CD14-positive monocyte (primary cell): ENCODE data around the gene IL20. TPM values are rescaled to one million over a fixed set of nuclear protein-coding genes. Genes with fewer than 3 reads are reported as not detected.

Experiments used
- DNase-seq, 3 donors: peaks; one replicate each; pipeline ENCODE4 v3.0.0-alpha.2; 2011 to 2022
- H2AFZ ChIP-seq: 2 replicates; pipeline ENCODE4 v1.6.0; 2012; ENCODE audit warnings: mild to moderate bottlenecking, low read depth, low read length, inconsistent platforms; ENCODE audit not compliant: insufficient read depth, poor library complexity, severe bottlenecking
- H3K27ac ChIP-seq, 2 donors: 1 replicate in 1 of 2; 2 replicates in 1 of 2; pipeline ENCODE4 v1.5.1; 2012 to 2013; ENCODE audit warnings: low read length in 2 of 2, control low read depth in 1 of 2, inconsistent platforms in 1 of 2, low read depth in 1 of 2, mild to moderate bottlenecking in 1 of 2
- H3K27me3 ChIP-seq, 2 donors: one replicate each; pipeline versions ENCODE4 v1.6.0 to v1.6.1; 2011 to 2013; ENCODE audit warnings: low read length in 2 of 2; ENCODE audit not compliant: control insufficient read depth in 2 of 2, insufficient read depth in 2 of 2
- H3K36me3 ChIP-seq, 2 donors: replicated peaks in 1 of 2; 1 replicate in 1 of 2; 2 replicates in 1 of 2; pipeline versions ENCODE4 v1.5.1 to v1.6.1; 2012 to 2013; ENCODE audit warnings: low read length in 2 of 2, control low read depth in 1 of 2, inconsistent platforms in 1 of 2, mild to moderate bottlenecking in 1 of 2; ENCODE audit not compliant: insufficient read depth in 2 of 2, control insufficient read depth in 1 of 2
- H3K4me1 ChIP-seq, 2 donors: 1 replicate in 1 of 2; 2 replicates in 1 of 2; pipeline versions ENCODE4 v1.5.1 to v1.6.1; 2012 to 2013; ENCODE audit warnings: low read length in 2 of 2, control low read depth in 1 of 2, inconsistent platforms in 1 of 2, mild to moderate bottlenecking in 1 of 2, moderate library complexity in 1 of 2; ENCODE audit not compliant: insufficient read depth in 2 of 2, control insufficient read depth in 1 of 2
- H3K4me2 ChIP-seq: replicated peaks from 2 replicates; pipeline ENCODE3; 2012; ENCODE audit warnings: low read length, moderate library complexity, mild to moderate bottlenecking; ENCODE audit not compliant: poor library complexity, severe bottlenecking; ENCODE audit errors: extremely low read depth
- H3K4me3 ChIP-seq, 3 experiments: fragments of 200-600 bp in 1 of 3; sonication (generic) in 1 of 3; replicated peaks in 1 of 3; 1 replicate in 2 of 3; 2 replicates in 1 of 3; pipeline ENCODE4 v1.5.1; 2011 to 2013; ENCODE audit warnings: low read length in 3 of 3, mild to moderate bottlenecking in 3 of 3, control low read depth in 2 of 3, low read depth in 2 of 3, inconsistent platforms in 1 of 3, moderate library complexity in 1 of 3
- H3K79me2 ChIP-seq: 2 replicates; pipeline ENCODE4 v1.6.0; 2012; ENCODE audit warnings: mild to moderate bottlenecking, control low read depth, inconsistent platforms, low read length, moderate library complexity; ENCODE audit not compliant: insufficient read depth
- H3K9ac ChIP-seq: 2 replicates; pipeline ENCODE4 v1.6.0; 2017; ENCODE audit warnings: low read length, mild to moderate bottlenecking; ENCODE audit not compliant: insufficient read depth, poor library complexity, severe bottlenecking
- H3K9me3 ChIP-seq, 2 donors: replicated peaks in 1 of 2; 1 replicate in 1 of 2; 2 replicates in 1 of 2; pipeline versions ENCODE4 v1.5.1 to v1.6.1; 2012 to 2013; ENCODE audit warnings: low read length in 2 of 2, control low read depth in 1 of 2; ENCODE audit not compliant: control insufficient read depth in 1 of 2, insufficient read depth in 1 of 2
- H4K20me1 ChIP-seq: 2 replicates; pipeline ENCODE4 v1.6.0; 2012; ENCODE audit warnings: mild to moderate bottlenecking, low read length, control low read depth, moderate library complexity; ENCODE audit not compliant: insufficient read depth
- H3K27ac Mint-ChIP-seq, 7 donors: one replicate each; pipeline ENCODE4 v1.8.0; 2020; ENCODE audit warnings: mild to moderate bottlenecking in 7 of 7, mixed read lengths in 7 of 7, moderate library complexity in 6 of 7, inconsistent platforms in 2 of 7
- H3K27me3 Mint-ChIP-seq, 3 donors: one replicate each; pipeline ENCODE4 v1.8.0; 2021 to 2022; ENCODE audit warnings: low read depth in 3 of 3, mild to moderate bottlenecking in 3 of 3, mixed read lengths in 3 of 3, moderate library complexity in 3 of 3, inconsistent platforms in 1 of 3
- H3K36me3 Mint-ChIP-seq, 2 donors: one replicate each; pipeline ENCODE4 v1.8.0; 2020; ENCODE audit warnings: mixed read lengths in 2 of 2, inconsistent platforms in 1 of 2, mild to moderate bottlenecking in 1 of 2
- H3K4me1 Mint-ChIP-seq: one replicate; pipeline ENCODE4 v1.8.0; 2020; ENCODE audit warnings: mild to moderate bottlenecking, mixed read lengths
- H3K4me3 Mint-ChIP-seq, 2 donors: one replicate each; pipeline ENCODE4 v1.8.0; 2020; ENCODE audit warnings: mild to moderate bottlenecking in 2 of 2, mixed read lengths in 2 of 2, moderate library complexity in 1 of 2
- H3K9me3 Mint-ChIP-seq, 7 donors: one replicate each; pipeline ENCODE4 v1.8.0; 2020 to 2022; ENCODE audit warnings: mixed read lengths in 7 of 7, mild to moderate bottlenecking in 6 of 7, moderate library complexity in 6 of 7, inconsistent platforms in 2 of 7
- WGBS: methylation state at CpG from one replicate; pipeline ENCODE4 v1.1.5; 2013; ENCODE audit warnings: missing lambda C conversion rate; ENCODE audit not compliant: insufficient coverage; 5-methylcytosine and 5-hydroxymethylcytosine counted together
- intact Hi-C, 2 donors: fragments of 100-400 bp; cut with micrococcal nuclease; formaldehyde crosslinking; loops; one replicate each; pipeline versions ENCODE4 v1.15.0 to v1.15.1; 2023
- polyA plus RNA-seq, 3 donors: library from polyadenylated mRNA; depleted of rRNA in 1 of 3; unstranded in 2 of 3; stranded (reverse) in 1 of 3; fragments of 300-500 nt in 2 of 3; fragments of >200 nt in 1 of 3; fragmentation: Illumina TruSeq in 2 of 3; gene quantifications; 1 replicate in 2 of 3; 2 replicates in 1 of 3; pipeline ENCODE4 v1.2.3, GENCODE V29; 2012 to 2021
- TF ChIP-seq, protein P1 (sequence below): fragments of 200-600 bp; IDR thresholded peaks from one replicate; pipeline ENCODE4 v1.8.0; 2022; ENCODE audit warnings: antibody characterized with exemption, mild to moderate bottlenecking

The IL20 gene
- polyA plus RNA-seq, 3 donors: not detected

DNA sequence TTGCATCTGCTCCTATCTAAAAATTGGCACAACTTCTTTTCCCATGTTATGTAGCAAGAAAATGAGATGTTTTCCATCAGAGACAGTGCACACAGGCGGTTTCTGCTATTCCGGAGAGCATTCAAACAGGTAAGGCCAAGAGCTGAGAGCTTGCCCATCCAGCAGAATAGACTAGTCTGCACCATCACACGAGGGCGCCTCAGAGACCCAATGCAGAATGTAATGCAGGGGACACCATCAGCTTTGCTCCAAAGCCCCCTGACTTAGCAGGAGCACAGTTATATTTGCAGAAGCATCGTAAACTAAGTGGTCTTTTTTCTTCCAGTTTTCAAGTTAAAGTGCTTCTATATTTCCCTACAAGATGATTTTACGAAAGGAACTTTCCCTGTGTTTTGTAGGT is 36.5 kb downstream of the IL20 start:
- peaks cover 0 to 8% of the 10 kb centered on the region in 2 donors for H3K4me1 ChIP-seq
- no peak overlapping the region for H2AFZ ChIP-seq
- intact Hi-C loops: no loop called here
- peaks cover 0 to 1% (median 0%) of the 10 kb centered on the region in 7 donors for H3K9me3 Mint-ChIP-seq
- no peaks in the 10 kb centered on the region for H4K20me1 ChIP-seq
- TF ChIP-seq, protein P1, sequence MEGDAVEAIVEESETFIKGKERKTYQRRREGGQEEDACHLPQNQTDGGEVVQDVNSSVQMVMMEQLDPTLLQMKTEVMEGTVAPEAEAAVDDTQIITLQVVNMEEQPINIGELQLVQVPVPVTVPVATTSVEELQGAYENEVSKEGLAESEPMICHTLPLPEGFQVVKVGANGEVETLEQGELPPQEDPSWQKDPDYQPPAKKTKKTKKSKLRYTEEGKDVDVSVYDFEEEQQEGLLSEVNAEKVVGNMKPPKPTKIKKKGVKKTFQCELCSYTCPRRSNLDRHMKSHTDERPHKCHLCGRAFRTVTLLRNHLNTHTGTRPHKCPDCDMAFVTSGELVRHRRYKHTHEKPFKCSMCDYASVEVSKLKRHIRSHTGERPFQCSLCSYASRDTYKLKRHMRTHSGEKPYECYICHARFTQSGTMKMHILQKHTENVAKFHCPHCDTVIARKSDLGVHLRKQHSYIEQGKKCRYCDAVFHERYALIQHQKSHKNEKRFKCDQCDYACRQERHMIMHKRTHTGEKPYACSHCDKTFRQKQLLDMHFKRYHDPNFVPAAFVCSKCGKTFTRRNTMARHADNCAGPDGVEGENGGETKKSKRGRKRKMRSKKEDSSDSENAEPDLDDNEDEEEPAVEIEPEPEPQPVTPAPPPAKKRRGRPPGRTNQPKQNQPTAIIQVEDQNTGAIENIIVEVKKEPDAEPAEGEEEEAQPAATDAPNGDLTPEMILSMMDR: no peak
- H3K4me1 Mint-ChIP-seq: peaks cover 10% of the 10 kb centered on the region
- H3K36me3 Mint-ChIP-seq: peaks cover 0 to 2% of the 10 kb centered on the region in 2 donors
- no peaks in the 10 kb centered on the region for H3K27me3 ChIP-seq
- peak overlapping the region in 1 of 2 donors; percentile 24 for H3K4me3 Mint-ChIP-seq
- peaks cover 3 to 14% (median 12%) of the 10 kb centered on the region in 3 donors for H3K27me3 Mint-ChIP-seq
- no peaks in the 10 kb centered on the region for H3K79me2 ChIP-seq
- no peaks in the 10 kb centered on the region for H3K36me3 ChIP-seq
- no peak overlapping the region for H3K4me3 ChIP-seq
- no peak for DNase-seq
- H3K4me2 ChIP-seq: no peak overlapping the region
- H3K9me3 ChIP-seq: no peaks in the 10 kb centered on the region
- H3K9ac ChIP-seq: no peak overlapping the region
- no peak overlapping the region for H3K27ac ChIP-seq
- WGBS: 100% methylated on average over 4 of the region's 6 CpGs
- H3K27ac Mint-ChIP-seq: no peak overlapping the region

DNA sequence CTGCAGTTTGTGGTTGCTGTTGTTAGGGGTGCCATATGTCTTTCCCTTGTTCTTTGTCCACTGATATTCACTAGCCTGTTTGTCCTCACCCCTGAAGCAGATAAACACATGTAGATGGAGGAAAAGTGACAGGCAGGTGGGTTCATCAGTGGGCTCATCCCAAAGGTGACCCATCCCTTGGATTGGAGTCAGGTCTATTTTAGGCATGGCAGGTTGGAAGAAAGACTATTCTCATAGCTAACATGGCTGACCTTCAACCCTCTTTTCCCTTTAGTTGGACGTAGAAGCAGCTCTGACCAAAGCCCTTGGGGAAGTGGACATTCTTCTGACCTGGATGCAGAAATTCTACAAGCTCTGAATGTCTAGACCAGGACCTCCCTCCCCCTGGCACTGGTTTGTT is 37.3 kb downstream of the IL20 start:
- intact Hi-C loops: no loop called here
- Mint-ChIP-seq H3K27me3 (peaks cover 3 to 16% (median 8%) of the 10 kb centered on the region in 3 donors), H3K36me3 (peaks cover 0 to 2% of the 10 kb centered on the region in 2 donors), H3K9me3 (peaks cover 0 to 1% (median 0%) of the 10 kb centered on the region in 7 donors), H3K4me3 (no peak overlapping the region), H3K4me1 (peaks cover 10% of the 10 kb centered on the region), H3K27ac (peak overlapping the region in 1 of 7 donors; percentile 46)
- Histone ChIP-seq H3K4me1 (peaks cover 0 to 8% of the 10 kb centered on the region in 2 donors), H3K27me3 (peaks cover 0 to 5% of the 10 kb centered on the region in 2 donors), H3K27ac (no peak overlapping the region), H3K79me2 (no peaks in the 10 kb centered on the region), H2AFZ (no peak overlapping the region), H3K9me3 (no peaks in the 10 kb centered on the region), H3K36me3 (no peaks in the 10 kb centered on the region), H3K4me3 (no peak overlapping the region), H3K4me2 (no peak overlapping the region), H4K20me1 (no peaks in the 10 kb centered on the region), H3K9ac (no peak overlapping the region)
- TF ChIP-seq, protein P1: no peak
- no peak for DNase-seq
- WGBS: 100% methylated on average over 1 of the region's 1 CpG
